ENCODE measurements around the gene FBXO34.

GRCh38 chr14:55398679-55399078 lies 127.5 kb downstream of the FBXO34 start:
- TF ChIP-seq CTCF (IDR thresholded peaks at IDR 0.05): no peak
- TF ChIP-seq POLR2A (IDR thresholded peaks at IDR 0.05): no peak

Measured in thyroid gland (tissue), 4 donors.